Measurements from ENCODE around the gene RP9. TPM values are rescaled to one million over a fixed set of nuclear protein-coding genes. Genes with fewer than 3 reads are reported as not detected.

The RP9 gene
- total RNA-seq, 2 donors from 2014 or later, result 15.0 to 18.0 TPM

DNA sequence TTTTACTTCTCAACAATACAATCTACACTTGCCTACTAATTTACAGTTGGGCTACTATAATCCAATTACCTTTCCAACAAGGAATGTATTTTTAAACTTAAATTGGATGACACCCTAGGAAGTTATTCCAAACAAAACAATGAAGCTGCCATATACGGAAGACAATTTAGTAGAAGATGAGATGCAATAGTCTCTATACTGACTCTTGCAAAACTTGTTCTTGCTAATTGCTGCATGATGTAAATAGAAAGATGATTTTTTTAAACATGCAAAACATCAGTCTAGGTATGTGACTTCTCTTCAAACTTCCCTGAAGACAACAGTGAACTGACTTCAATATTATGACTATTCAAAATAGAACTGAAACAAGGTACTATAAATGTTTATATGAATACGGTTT, 64.2 kb downstream of the RP9 start:
- no peaks in the 10 kb centered on the region for H3K9me3 ChIP-seq (ENCODE audit: control insufficient read depth, low read length)
- no peak overlapping the region for H3K27ac Mint-ChIP-seq
- H3K4me3 ChIP-seq (ENCODE audit: low read length), result no peak overlapping the region
- H3K27me3 Mint-ChIP-seq (ENCODE audit: insufficient read depth), result no peaks in the 10 kb centered on the region
- no peak overlapping the region for H3K27ac ChIP-seq (ENCODE audit: low read depth, low read length)
- H3K4me1 Mint-ChIP-seq, result peaks cover 9% of the 10 kb centered on the region
- TF ChIP-seq, protein P1, sequence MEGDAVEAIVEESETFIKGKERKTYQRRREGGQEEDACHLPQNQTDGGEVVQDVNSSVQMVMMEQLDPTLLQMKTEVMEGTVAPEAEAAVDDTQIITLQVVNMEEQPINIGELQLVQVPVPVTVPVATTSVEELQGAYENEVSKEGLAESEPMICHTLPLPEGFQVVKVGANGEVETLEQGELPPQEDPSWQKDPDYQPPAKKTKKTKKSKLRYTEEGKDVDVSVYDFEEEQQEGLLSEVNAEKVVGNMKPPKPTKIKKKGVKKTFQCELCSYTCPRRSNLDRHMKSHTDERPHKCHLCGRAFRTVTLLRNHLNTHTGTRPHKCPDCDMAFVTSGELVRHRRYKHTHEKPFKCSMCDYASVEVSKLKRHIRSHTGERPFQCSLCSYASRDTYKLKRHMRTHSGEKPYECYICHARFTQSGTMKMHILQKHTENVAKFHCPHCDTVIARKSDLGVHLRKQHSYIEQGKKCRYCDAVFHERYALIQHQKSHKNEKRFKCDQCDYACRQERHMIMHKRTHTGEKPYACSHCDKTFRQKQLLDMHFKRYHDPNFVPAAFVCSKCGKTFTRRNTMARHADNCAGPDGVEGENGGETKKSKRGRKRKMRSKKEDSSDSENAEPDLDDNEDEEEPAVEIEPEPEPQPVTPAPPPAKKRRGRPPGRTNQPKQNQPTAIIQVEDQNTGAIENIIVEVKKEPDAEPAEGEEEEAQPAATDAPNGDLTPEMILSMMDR (conservative IDR thresholded peaks at IDR 0.05), result no peak
- no peak for DNase-seq
- H3K36me3 ChIP-seq (ENCODE audit: control insufficient read depth, insufficient read depth, low read length), result no peaks in the 10 kb centered on the region
- WGBS, 2 experiments (ENCODE audit: insufficient coverage in 1 of 2, insufficient read length in 1 of 2), result 48 to 100% methylated on average over 1 to 2 of the region's 2 CpGs
- H3K36me3 Mint-ChIP-seq (ENCODE audit: low read depth), result no peaks in the 10 kb centered on the region
- no peak overlapping the region for H3K4me3 Mint-ChIP-seq
- no peaks in the 10 kb centered on the region for H3K9me3 Mint-ChIP-seq
- H3K27me3 ChIP-seq (ENCODE audit: control insufficient read depth, insufficient read depth, low read length, poor library complexity, severe bottlenecking), result no peaks in the 10 kb centered on the region
- no peaks in the 10 kb centered on the region for H3K4me1 ChIP-seq (ENCODE audit: control insufficient read depth, insufficient read depth, low read length)
- H3K9ac ChIP-seq (ENCODE audit: extremely low read depth, low read length, poor library complexity, severe bottlenecking), result no peak overlapping the region

Other genes starting within 250 kb of the RP9 start
- gene KBTBD2, start 217.6 kb downstream of the RP9 start, total RNA-seq, result 10 to 100 TPM; 41.8 to 52.9 TPM
- 10 to 100 TPM; 58.0 to 68.0 TPM for gene FKBP9, start 152.0 kb downstream of the RP9 start, total RNA-seq
- gene NT5C3A, start 46.6 kb downstream of the RP9 start, total RNA-seq, result 10 to 100 TPM; 17.5 to 22.1 TPM
- gene BBS9, start 20.2 kb upstream of the RP9 start, total RNA-seq, result 10 to 100 TPM; 20.7 to 21.6 TPM

Data from endodermal cell (in vitro differentiated cells).